OCI-LY3 (cell line): ENCODE measurements around the gene PELI1.

ENCODE experiments used
- EZH2phosphoT487 ChIP-seq: fragments of 200-600 bp; shearing (Covaris generic); IDR thresholded peaks from 2 replicates; pipeline ENCODE4 v1.6.1; 2018; ENCODE audit warnings: antibody characterized with exemption, mixed run types, low read depth
- TF ChIP-seq, protein P1 (sequence below): fragments of 200-600, 300-600 bp; sonication (generic); IDR thresholded peaks from 2 replicates; pipeline ENCODE4 v1.5.1; 2014; ENCODE audit warnings: antibody characterized with exemption, low read length, low read depth

DNA sequence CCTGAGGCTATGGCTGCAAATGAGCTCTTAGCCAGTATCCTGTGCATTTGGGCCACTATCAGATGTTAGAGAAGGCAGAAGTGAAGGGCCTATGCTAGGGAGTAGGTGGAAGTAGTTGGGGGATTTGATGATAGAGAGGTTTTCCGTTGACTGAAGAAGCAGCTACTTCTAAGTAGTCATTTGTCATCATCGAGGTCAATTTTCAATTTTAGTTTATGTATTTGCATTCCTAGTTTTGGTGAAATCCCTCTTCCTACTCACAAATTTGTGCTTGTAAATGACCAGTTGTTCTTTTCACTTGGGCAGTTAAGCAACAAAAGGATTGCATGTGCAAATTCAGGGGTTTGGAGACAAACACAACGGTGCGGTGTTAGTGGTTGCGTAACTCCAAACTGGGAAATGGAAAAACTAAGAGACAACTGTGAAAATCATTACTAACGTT, 48.5 kb upstream of the PELI1 start:
- TF ChIP-seq, protein P1, sequence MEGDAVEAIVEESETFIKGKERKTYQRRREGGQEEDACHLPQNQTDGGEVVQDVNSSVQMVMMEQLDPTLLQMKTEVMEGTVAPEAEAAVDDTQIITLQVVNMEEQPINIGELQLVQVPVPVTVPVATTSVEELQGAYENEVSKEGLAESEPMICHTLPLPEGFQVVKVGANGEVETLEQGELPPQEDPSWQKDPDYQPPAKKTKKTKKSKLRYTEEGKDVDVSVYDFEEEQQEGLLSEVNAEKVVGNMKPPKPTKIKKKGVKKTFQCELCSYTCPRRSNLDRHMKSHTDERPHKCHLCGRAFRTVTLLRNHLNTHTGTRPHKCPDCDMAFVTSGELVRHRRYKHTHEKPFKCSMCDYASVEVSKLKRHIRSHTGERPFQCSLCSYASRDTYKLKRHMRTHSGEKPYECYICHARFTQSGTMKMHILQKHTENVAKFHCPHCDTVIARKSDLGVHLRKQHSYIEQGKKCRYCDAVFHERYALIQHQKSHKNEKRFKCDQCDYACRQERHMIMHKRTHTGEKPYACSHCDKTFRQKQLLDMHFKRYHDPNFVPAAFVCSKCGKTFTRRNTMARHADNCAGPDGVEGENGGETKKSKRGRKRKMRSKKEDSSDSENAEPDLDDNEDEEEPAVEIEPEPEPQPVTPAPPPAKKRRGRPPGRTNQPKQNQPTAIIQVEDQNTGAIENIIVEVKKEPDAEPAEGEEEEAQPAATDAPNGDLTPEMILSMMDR: no peak
- no peak for TF ChIP-seq EZH2phosphoT487
